HG02973 (cell line): Measurements from ENCODE around the gene AKT3.

Experiments used
- ATAC-seq: cut with Tn5 transposase; IDR thresholded peaks from one replicate; pipeline ENCODE4 v1.9.1; 2021; ENCODE audit warnings: moderate library complexity; ENCODE audit not compliant: unreplicated experiment

The AKT3 gene

GRCh38 chr1:243438815-243439214, 411.2 kb downstream of the AKT3 start:
- no peak for ATAC-seq
